ENCODE results near the gene GABRB1.

- no peak for TF ChIP-seq CTCF (conservative IDR thresholded peaks at IDR 0.05 in 1 of 2, IDR thresholded peaks at IDR 0.05 in 1 of 2; ENCODE audit: low read depth in 1 of 2, low read length in 2 of 2)
- no peak for TF ChIP-seq EZH2 (IDR thresholded peaks at IDR 0.05; ENCODE audit: low read length, missing control alignments)
These were observed 182.6 kb downstream of the GABRB1 start for GRCh38 chr4:47213971-47214370.

Measured in fibroblast of lung (primary cell).